ENCODE results near the gene GPR137B.
"Not testable (repeated sequence)": the region's sequence is repeated elsewhere in the genome, so short reads cannot be mapped to it uniquely, and the experiment has no call there.

The GPR137B gene

DNA sequence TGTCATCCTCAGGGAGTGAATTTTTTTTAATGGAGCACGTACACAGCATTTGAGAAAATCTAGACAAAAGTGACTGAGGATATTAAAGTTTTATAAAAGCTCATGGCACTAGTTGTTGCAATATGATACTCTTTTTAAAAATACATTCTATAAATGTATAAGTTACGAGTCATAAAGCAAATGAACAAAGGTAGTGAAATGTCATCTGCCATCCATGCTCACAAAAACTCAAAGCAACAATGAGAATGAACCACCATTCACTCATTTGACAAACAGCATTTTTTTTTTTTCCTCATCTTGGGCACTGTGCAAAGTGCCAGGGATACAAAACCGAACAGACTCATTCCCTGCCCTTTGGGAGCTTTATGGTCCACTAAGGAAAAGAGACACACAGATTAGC is 38.7 kb downstream of the GPR137B start:
- no peaks in the 10 kb centered on the region for H3K9me3 ChIP-seq (ENCODE audit: insufficient read depth, low read depth, low read length)
- H3K36me3 ChIP-seq (ENCODE audit: insufficient read depth, low read length) = peaks cover 17% of the 10 kb centered on the region
- no peaks in the 10 kb centered on the region for H3K27me3 ChIP-seq (ENCODE audit: insufficient read depth, low read length)
- no peak overlapping the region for H3K27ac ChIP-seq (ENCODE audit: low read depth, low read length)
- H3K4me1 ChIP-seq (ENCODE audit: insufficient read depth, low read length) = no peaks in the 10 kb centered on the region
- H3K9ac ChIP-seq (ENCODE audit: low read depth, low read length) = no peak overlapping the region
- H3K4me3 ChIP-seq (ENCODE audit: low read length) = no peak overlapping the region
- WGBS = 90% methylated on average over 3 of the region's 3 CpGs

DNA sequence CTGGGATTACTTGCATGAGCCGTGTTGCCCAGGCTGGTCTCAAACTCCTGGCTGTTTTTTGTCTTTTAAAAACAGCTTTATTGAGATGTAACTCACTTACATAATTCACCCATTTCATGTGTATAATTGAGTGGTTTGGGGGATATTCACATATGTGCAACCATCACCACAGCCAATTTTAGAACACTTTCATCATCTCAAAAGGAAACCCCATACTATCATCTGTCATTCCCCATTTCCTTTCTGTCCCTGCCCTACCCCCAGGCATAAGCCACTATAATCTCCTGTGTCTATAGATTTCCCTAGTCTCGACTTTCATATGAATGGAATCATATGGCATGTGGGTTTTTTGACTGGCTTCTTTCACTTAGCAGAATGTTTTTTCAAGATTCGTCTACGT is 43.3 kb downstream of the GPR137B start:
- H3K4me1 ChIP-seq (ENCODE audit: insufficient read depth, low read length) = no peaks in the 10 kb centered on the region
- H3K4me3 ChIP-seq (ENCODE audit: low read length) = no peak overlapping the region
- H3K9me3 ChIP-seq (ENCODE audit: insufficient read depth, low read depth, low read length) = no peaks in the 10 kb centered on the region
- H3K27ac ChIP-seq (ENCODE audit: low read depth, low read length) = no peak overlapping the region
- WGBS = 100% methylated on average over 2 of the region's 4 CpGs
- no peaks in the 10 kb centered on the region for H3K27me3 ChIP-seq (ENCODE audit: insufficient read depth, low read length)
- H3K9ac ChIP-seq (ENCODE audit: low read depth, low read length) = no peak overlapping the region
- peaks cover 10% of the 10 kb centered on the region for H3K36me3 ChIP-seq (ENCODE audit: insufficient read depth, low read length)

DNA sequence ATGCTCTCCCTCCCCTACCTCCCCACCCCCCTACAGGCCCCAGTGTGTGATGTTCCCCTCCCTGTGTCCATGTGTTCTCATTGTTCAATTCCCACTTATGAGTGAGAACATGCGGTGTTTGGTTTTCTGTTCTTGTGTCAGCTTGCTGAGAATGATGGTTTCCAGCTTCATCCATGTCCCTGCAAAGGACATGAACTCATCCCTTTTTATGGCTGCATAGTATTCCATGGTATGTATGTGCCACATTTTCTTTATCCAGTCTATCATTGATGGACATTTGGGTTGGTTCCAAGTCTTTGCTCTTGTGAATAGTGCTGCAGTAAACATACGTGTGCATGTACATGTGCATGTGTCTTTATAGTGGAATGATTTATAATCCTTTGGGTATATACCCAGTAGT is 44.1 kb downstream of the GPR137B start:
- 100% methylated on average over 2 of the region's 2 CpGs for WGBS
- H3K4me1 ChIP-seq (ENCODE audit: insufficient read depth, low read length); H3K27ac ChIP-seq (ENCODE audit: low read depth, low read length); H3K36me3 ChIP-seq (ENCODE audit: insufficient read depth, low read length); H3K27me3 ChIP-seq (ENCODE audit: insufficient read depth, low read length); H3K9me3 ChIP-seq (ENCODE audit: insufficient read depth, low read depth, low read length); H3K4me3 ChIP-seq (ENCODE audit: low read length); H3K9ac ChIP-seq (ENCODE audit: low read depth, low read length): not testable (repeated sequence)

DNA sequence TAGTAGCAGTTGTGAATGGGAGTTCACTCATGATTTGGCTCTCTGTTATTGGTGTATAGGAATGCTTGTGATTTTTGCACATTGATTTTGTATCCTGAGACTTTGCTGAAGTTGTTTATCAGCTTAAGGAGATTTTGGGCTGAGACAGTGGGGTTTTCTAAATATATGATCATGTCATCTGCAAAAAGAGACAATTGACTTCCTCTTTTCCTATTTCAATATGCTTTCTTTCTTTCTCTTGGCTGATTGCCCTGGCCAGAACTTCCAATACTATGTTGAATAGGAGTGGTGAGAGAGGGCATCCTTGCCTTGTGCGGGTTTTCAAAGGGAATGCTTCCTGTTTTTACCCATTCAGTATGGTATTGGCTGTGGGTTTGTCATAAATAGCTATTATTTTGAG is 45.7 kb downstream of the GPR137B start:
- H3K9me3 ChIP-seq (ENCODE audit: insufficient read depth, low read depth, low read length); H3K4me3 ChIP-seq (ENCODE audit: low read length); H3K27me3 ChIP-seq (ENCODE audit: insufficient read depth, low read length); H3K36me3 ChIP-seq (ENCODE audit: insufficient read depth, low read length); H3K9ac ChIP-seq (ENCODE audit: low read depth, low read length); H3K4me1 ChIP-seq (ENCODE audit: insufficient read depth, low read length); H3K27ac ChIP-seq (ENCODE audit: low read depth, low read length): not testable (repeated sequence)
- WGBS = 100% methylated on average over 1 of the region's 1 CpG

DNA sequence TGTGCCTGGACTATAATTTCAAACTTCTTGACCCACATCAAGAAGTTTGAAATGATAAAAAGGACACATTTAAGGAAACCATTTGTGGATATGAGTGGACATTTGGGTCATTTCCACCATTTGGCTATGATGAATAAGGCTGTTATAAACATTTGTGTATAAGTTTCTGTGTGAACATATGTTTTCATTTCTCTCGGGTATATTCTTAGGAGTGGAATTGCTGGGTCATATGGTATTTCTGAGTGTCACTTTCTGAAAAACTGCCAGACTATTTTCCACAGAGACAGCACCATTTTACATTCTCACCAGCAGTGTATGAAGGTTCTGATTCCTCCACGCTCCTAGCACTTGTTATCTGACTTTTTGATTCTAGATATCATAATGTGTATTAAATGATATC is 50.8 kb downstream of the GPR137B start:
- H3K9me3 ChIP-seq (ENCODE audit: insufficient read depth, low read depth, low read length) = no peaks in the 10 kb centered on the region
- WGBS = 100% methylated on average over 1 of the region's 2 CpGs
- no peak overlapping the region for H3K4me3 ChIP-seq (ENCODE audit: low read length)
- H3K9ac ChIP-seq (ENCODE audit: low read depth, low read length) = no peak overlapping the region
- H3K36me3 ChIP-seq (ENCODE audit: insufficient read depth, low read length) = 0 out of 2 replicates have a peak, but pooled peaks cover 2% of the 10 kb centered on the region
- H3K4me1 ChIP-seq (ENCODE audit: insufficient read depth, low read length) = no peaks in the 10 kb centered on the region
- H3K27ac ChIP-seq (ENCODE audit: low read depth, low read length) = no peak overlapping the region
- no peaks in the 10 kb centered on the region for H3K27me3 ChIP-seq (ENCODE audit: insufficient read depth, low read length)

DNA sequence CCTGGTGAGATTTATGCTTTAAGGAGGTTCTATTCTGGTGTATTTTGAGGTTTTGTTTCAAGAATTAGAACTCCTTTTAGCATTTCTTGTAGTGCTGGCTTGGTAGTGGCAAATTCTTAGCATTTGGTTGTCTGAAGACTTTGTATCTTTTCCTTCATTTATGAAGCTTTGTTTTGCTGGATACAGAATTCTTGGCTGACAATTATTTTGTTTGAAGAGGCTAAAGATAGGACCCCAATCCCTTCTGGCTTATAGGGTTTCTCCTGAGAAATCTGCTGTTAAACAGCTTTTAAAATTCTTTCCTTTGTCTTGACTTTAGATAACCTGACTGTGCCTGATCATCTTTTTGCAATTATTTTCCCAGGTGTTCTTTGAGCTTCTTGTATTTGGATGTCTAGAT is 58.6 kb downstream of the GPR137B start:
- H3K36me3 ChIP-seq (ENCODE audit: insufficient read depth, low read length) = no peaks in the 10 kb centered on the region
- H3K4me1 ChIP-seq (ENCODE audit: insufficient read depth, low read length) = no peaks in the 10 kb centered on the region
- no peak overlapping the region for H3K9ac ChIP-seq (ENCODE audit: low read depth, low read length)

DNA sequence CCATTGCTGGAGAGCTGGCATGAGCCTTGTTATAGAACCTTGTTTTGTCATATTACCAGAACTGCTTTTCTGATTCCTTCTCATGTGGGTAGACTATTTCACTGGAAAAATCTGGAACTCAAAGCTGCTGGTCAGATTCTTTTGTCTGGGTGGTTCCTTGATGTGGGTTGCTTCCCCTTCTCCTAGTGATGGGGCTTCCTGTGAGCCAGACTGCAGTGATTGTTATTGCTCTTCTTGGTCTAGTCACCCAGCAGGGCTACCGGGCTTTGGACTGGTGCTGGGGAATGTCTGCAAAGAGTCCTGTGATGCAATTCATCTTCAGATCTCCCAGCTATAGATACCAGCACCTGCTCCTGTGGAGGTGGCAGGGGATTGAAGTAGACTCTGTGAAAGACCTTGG is 59.4 kb downstream of the GPR137B start:
- H3K4me1 ChIP-seq (ENCODE audit: insufficient read depth, low read length) = peaks cover 7% of the 10 kb centered on the region; the same call in 1 of the 2 replicates
- no peak overlapping the region for H3K4me3 ChIP-seq (ENCODE audit: low read length)
- WGBS = 86% methylated on average over 1 of the region's 1 CpG
- no peaks in the 10 kb centered on the region for H3K27me3 ChIP-seq (ENCODE audit: insufficient read depth, low read length)
- peaks cover 10% of the 10 kb centered on the region; the same call in 1 of the 2 replicates for H3K9me3 ChIP-seq (ENCODE audit: insufficient read depth, low read depth, low read length)
- no peak overlapping the region for H3K9ac ChIP-seq (ENCODE audit: low read depth, low read length)
- no peaks in the 10 kb centered on the region for H3K36me3 ChIP-seq (ENCODE audit: insufficient read depth, low read length)
- no peak overlapping the region for H3K27ac ChIP-seq (ENCODE audit: low read depth, low read length)

More for the DNA sequence above, 58.6 kb downstream of the GPR137B start:
- H3K27ac ChIP-seq (ENCODE audit: low read depth, low read length) = no peak overlapping the region
- peaks cover 10% of the 10 kb centered on the region; the same call in 1 of the 2 replicates for H3K9me3 ChIP-seq (ENCODE audit: insufficient read depth, low read depth, low read length)
- no peaks in the 10 kb centered on the region for H3K27me3 ChIP-seq (ENCODE audit: insufficient read depth, low read length)
- H3K4me3 ChIP-seq (ENCODE audit: low read length) = no peak overlapping the region

DNA sequence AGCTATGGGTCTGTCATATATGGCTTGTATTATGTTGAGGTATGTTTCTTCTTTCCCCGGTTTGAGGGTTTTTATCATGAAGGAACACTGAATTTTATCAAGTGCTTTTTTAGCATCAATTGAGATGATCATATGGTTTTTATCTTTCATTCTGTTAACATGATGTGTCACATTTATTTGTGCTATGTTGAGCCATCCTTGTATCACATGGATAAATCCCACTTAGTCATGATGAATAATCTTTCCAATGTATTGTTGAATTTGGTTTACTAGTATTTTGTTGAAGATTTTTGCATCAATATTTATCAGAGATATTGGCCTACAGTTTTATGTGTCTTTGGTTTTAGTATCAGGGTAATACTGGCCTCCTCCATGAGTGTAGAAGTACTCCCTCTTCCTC is 61.7 kb downstream of the GPR137B start:
- no peaks in the 10 kb centered on the region for H3K36me3 ChIP-seq (ENCODE audit: insufficient read depth, low read length)
- no peaks in the 10 kb centered on the region for H3K27me3 ChIP-seq (ENCODE audit: insufficient read depth, low read length)
- H3K4me1 ChIP-seq (ENCODE audit: insufficient read depth, low read length) = peaks cover 11% of the 10 kb centered on the region; the same call in 1 of the 2 replicates
- H3K4me3 ChIP-seq (ENCODE audit: low read length) = no peak overlapping the region
- no peak overlapping the region for H3K9ac ChIP-seq (ENCODE audit: low read depth, low read length)
- 100% methylated on average over 1 of the region's 1 CpG for WGBS
- H3K9me3 ChIP-seq (ENCODE audit: insufficient read depth, low read depth, low read length) = peaks cover 10% of the 10 kb centered on the region; the same call in 1 of the 2 replicates
- H3K27ac ChIP-seq (ENCODE audit: low read depth, low read length) = no peak overlapping the region

DNA sequence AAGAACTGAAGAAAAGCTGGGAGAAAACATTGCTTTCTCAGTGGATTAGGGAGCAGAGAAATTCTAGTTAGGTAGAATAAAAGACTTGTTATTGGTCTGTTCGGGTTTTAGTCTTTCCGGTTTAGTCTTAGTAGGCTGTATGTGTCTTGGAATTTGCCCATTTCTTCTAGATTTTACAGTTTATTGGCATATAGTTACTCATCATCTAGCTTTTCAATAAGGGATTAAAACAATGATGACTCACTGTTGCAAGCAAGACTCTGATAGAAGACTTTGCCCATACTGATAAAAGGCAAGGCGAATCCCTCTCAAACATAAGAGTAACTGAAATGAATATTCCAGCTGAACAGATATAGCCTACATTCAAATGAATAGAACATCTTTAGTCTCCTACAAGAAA is 62.3 kb downstream of the GPR137B start:
- WGBS = 90% methylated on average over 3 of the region's 3 CpGs
- Histone ChIP-seq H3K27me3 (ENCODE audit: insufficient read depth, low read length) (no peaks in the 10 kb centered on the region), H3K4me3 (ENCODE audit: low read length) (no peak overlapping the region), H3K9me3 (ENCODE audit: insufficient read depth, low read depth, low read length) (peaks cover 10% of the 10 kb centered on the region; the same call in 1 of the 2 replicates), H3K36me3 (ENCODE audit: insufficient read depth, low read length) (no peaks in the 10 kb centered on the region), H3K4me1 (ENCODE audit: insufficient read depth, low read length) (peaks cover 11% of the 10 kb centered on the region; the same call in 1 of the 2 replicates), H3K9ac (ENCODE audit: low read depth, low read length) (no peak overlapping the region), H3K27ac (ENCODE audit: low read depth, low read length) (no peak overlapping the region)

DNA sequence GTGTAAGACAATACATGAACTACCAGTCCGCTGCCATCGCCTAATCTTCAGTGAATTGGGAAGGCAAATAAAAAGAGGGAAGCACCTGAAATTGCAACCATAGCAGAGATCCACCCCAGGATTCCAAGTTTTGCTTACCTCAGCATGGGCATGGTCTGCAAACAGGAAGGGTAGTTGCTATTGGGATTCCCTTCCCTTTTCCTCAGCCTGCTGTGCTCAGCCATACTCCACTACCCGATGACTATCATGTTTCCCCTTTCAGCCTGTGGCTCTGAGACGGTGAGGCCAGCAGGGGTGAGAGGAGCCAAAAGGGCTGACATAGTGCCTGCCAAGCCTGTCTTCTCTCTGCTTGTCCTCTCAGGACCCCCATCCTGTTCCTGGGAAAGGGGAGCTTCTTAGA is 64.2 kb downstream of the GPR137B start:
- Histone ChIP-seq H3K27ac (ENCODE audit: low read depth, low read length) (no peak overlapping the region), H3K36me3 (ENCODE audit: insufficient read depth, low read length) (no peaks in the 10 kb centered on the region), H3K4me3 (ENCODE audit: low read length) (no peak overlapping the region), H3K9me3 (ENCODE audit: insufficient read depth, low read depth, low read length) (peaks cover 3% of the 10 kb centered on the region; the same call in 1 of the 2 replicates), H3K9ac (ENCODE audit: low read depth, low read length) (no peak overlapping the region), H3K27me3 (ENCODE audit: insufficient read depth, low read length) (no peaks in the 10 kb centered on the region), H3K4me1 (ENCODE audit: insufficient read depth, low read length) (peaks cover 11% of the 10 kb centered on the region; the same call in 1 of the 2 replicates)
- 62% methylated on average over 4 of the region's 4 CpGs for WGBS

DNA sequence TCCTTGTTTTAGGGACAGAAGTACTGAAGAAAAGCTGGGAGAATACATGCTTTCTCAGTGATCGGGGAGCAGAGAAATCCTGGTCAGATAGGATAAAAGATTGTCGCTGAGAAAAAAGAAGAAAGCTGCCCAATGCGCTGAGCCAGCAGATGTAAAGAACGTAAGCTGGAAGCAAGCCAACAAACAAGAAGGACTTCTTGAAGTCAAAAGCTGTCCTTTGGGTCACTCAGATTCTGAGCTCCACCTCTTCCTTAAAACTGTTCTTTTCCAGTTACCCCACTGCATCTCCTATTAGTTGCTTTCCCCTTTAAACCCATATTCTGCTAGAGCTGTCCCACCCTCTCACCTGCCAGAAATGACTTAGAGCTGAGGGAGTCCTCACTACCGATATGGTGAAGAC is 64.8 kb downstream of the GPR137B start:
- no peak overlapping the region for H3K4me3 ChIP-seq (ENCODE audit: low read length)
- no peak overlapping the region for H3K9ac ChIP-seq (ENCODE audit: low read depth, low read length)
- no peak overlapping the region for H3K27ac ChIP-seq (ENCODE audit: low read depth, low read length)
- H3K27me3 ChIP-seq (ENCODE audit: insufficient read depth, low read length) = no peaks in the 10 kb centered on the region
- H3K4me1 ChIP-seq (ENCODE audit: insufficient read depth, low read length) = peaks cover 11% of the 10 kb centered on the region; the same call in 1 of the 2 replicates
- no peaks in the 10 kb centered on the region for H3K36me3 ChIP-seq (ENCODE audit: insufficient read depth, low read length)
- H3K9me3 ChIP-seq (ENCODE audit: insufficient read depth, low read depth, low read length) = peaks cover under 1% of the 10 kb centered on the region; the same call in 1 of the 2 replicates
- 96% methylated on average over 5 of the region's 5 CpGs for WGBS

DNA sequence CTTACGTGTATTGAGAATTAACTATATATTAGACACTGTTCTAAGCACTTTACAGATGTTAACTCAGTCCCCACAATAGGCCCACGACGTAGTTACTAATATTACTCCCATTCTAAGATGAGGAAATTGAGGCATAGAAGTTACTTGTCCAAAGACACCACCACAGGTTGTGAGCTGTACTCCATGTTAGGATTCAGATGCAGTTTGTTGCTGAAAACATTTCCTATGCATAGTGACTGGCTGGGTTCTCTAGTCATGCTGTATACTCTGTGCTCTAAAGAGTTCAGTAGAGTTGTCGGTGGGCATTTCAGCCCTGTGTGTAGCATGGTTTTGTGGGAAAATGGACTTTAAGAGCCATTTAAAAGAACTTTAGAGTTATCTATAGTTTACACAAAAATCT is 65.2 kb downstream of the GPR137B start:
- no peak overlapping the region for H3K27ac ChIP-seq (ENCODE audit: low read depth, low read length)
- H3K4me3 ChIP-seq (ENCODE audit: low read length) = no peak overlapping the region
- H3K9ac ChIP-seq (ENCODE audit: low read depth, low read length) = no peak overlapping the region
- peaks cover 11% of the 10 kb centered on the region; the same call in 1 of the 2 replicates for H3K4me1 ChIP-seq (ENCODE audit: insufficient read depth, low read length)
- no peaks in the 10 kb centered on the region for H3K36me3 ChIP-seq (ENCODE audit: insufficient read depth, low read length)
- 87% methylated on average over 3 of the region's 4 CpGs for WGBS
- H3K9me3 ChIP-seq (ENCODE audit: insufficient read depth, low read depth, low read length) = no peaks in the 10 kb centered on the region
- H3K27me3 ChIP-seq (ENCODE audit: insufficient read depth, low read length) = no peaks in the 10 kb centered on the region
